DOHH2 (cell line): ENCODE results near the gene ANKRD65.
"Not testable (repeated sequence)": the region's sequence is repeated elsewhere in the genome, so short reads cannot be mapped to it uniquely, and the experiment has no call there.

Source experiments
- H3F3A ChIP-seq: fragments of 200-600 bp; sonication (generic), shearing (Covaris generic); 2 replicates; pipeline ENCODE4 v1.6.0; 2016; ENCODE audit warnings: antibody characterized with exemption, mild to moderate bottlenecking; ENCODE audit not compliant: control insufficient read depth, insufficient read depth
- H3K27ac ChIP-seq: fragments of 200-600 bp; sonication (generic); 2 replicates; pipeline ENCODE4 v1.5.1; 2014; ENCODE audit warnings: low read depth, mild to moderate bottlenecking, low read length, moderate library complexity
- H3K27me3 ChIP-seq: fragments of 200-600 bp; sonication (generic); 2 replicates; pipeline ENCODE4 v1.6.1; 2014; ENCODE audit warnings: mild to moderate bottlenecking, low read length, mixed read lengths; ENCODE audit not compliant: control insufficient read depth
- H3K36me3 ChIP-seq: fragments of 200-600 bp; sonication (generic); 2 replicates; pipeline ENCODE4 v1.6.1; 2014; ENCODE audit warnings: mild to moderate bottlenecking, low read length, moderate library complexity, mixed read lengths; ENCODE audit not compliant: control insufficient read depth
- H3K4me1 ChIP-seq: fragments of 200-600 bp; sonication (generic); 2 replicates; pipeline ENCODE4 v1.6.1; 2014; ENCODE audit warnings: mild to moderate bottlenecking, low read length, mixed read lengths; ENCODE audit not compliant: control insufficient read depth
- H3K4me2 ChIP-seq: fragments of 200-600 bp; sonication (generic); 2 replicates; pipeline ENCODE4 v1.6.0; 2014; ENCODE audit warnings: mild to moderate bottlenecking, low read length, moderate library complexity
- H3K4me3 ChIP-seq: fragments of 200-600 bp; sonication (generic); 2 replicates; pipeline ENCODE4 v1.5.1; 2014; ENCODE audit warnings: mild to moderate bottlenecking, low read length, mixed read lengths
- H3K79me2 ChIP-seq: fragments of 200-600 bp; sonication (generic); 2 replicates; pipeline ENCODE4 v1.6.1; 2014; ENCODE audit warnings: mild to moderate bottlenecking, low read length, mixed read lengths; ENCODE audit not compliant: control insufficient read depth
- H3K9me2 ChIP-seq: fragments of 200-600 bp; sonication (generic); replicated peaks from 2 replicates; pipeline ENCODE4 v1.6.1; 2014; ENCODE audit warnings: mild to moderate bottlenecking, low read length, mixed read lengths; ENCODE audit not compliant: control insufficient read depth
- H3K9me3 ChIP-seq: fragments of 200-600 bp; sonication (generic); 2 replicates; pipeline ENCODE4 v1.6.1; 2014; ENCODE audit warnings: antibody characterized with exemption, low read length, mixed read lengths; ENCODE audit not compliant: control insufficient read depth, insufficient read depth
- H4K20me1 ChIP-seq: fragments of 200-600 bp; sonication (generic); 2 replicates; pipeline ENCODE4 v1.6.0; 2014; ENCODE audit warnings: low read depth, mild to moderate bottlenecking, antibody characterized with exemption, low read length, moderate library complexity; ENCODE audit not compliant: control insufficient read depth, insufficient read depth
- CTCF ChIP-seq: fragments of 200-600 bp; sonication (generic); IDR thresholded peaks from one replicate; pipeline ENCODE4 v1.5.1; 2014; ENCODE audit warnings: antibody characterized with exemption, mild to moderate bottlenecking, low read depth, low read length; ENCODE audit not compliant: poor library complexity, severe bottlenecking
- EZH2phosphoT487 ChIP-seq: fragments of 200-600 bp; sonication (generic); IDR thresholded peaks from 2 replicates; pipeline ENCODE4 v1.6.1; 2017; ENCODE audit warnings: borderline replicate concordance, mild to moderate bottlenecking, antibody characterized with exemption, low read length, moderate library complexity, mixed read lengths

Gene ANKRD65

DNA sequence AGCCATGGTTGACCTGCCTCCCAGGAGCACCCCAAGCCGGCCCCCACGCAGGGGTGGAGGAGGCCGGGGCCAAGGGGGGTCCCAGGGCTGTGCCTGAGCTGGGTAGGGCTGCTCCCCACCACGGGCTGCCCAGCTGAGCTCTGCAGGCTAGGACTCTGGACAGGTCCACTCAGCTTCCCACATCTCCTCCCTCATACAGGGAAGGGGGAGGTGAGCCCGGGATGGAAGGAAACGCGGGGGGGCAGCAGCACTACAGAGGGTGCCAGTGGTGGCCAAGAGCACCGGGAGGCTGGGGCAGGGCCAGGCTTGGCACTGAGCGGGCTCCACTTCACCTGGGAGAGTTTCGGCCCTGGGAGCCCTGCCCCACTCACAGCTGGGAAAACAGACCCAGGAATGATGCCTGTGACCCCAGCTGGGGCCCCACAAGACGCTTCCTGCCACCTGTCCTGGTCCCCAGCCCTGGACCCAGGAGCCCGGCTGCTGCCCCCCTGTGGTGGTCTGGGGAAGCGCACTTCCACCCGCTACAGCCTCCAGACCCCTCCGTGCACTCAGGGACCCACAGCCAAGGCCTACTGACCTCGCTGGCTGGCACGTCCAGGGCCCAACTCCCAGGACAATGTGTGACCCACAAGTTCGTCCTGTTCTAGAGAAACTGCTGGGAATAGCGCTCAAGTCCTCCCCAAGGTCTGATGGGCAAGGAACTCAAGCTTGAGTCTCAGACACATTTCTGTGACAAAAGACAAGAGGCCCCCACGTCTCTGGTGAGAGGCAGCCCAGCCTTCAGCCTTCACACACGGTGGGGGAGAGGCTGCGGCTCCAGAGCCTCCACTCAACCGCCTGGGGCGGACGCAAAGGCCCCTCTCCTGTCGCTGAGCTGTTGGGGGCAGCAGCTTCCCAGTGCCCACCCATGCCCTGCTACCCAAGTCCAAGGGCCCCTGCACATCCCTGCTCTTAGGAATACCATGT, 49.0 kb downstream of the ANKRD65 start:
- peaks cover 41% of the 10 kb centered on the region for H3K79me2 ChIP-seq
- peaks cover 35% of the 10 kb centered on the region for H3K4me1 ChIP-seq
- H3K4me2 ChIP-seq, result peak overlapping the region; percentile 66
- H3K27me3 ChIP-seq, result no peaks in the 10 kb centered on the region
- peaks cover 6% of the 10 kb centered on the region; the same call in 1 of the 2 replicates for H4K20me1 ChIP-seq
- no peak for TF ChIP-seq EZH2phosphoT487
- TF ChIP-seq CTCF, result peak; percentile 98
- no peaks in the 10 kb centered on the region for H3K9me2 ChIP-seq
- peaks cover 10% of the 10 kb centered on the region for H3F3A ChIP-seq
- no peak overlapping the region for H3K27ac ChIP-seq
- H3K9me3 ChIP-seq, result peaks cover 4% of the 10 kb centered on the region
- peaks cover 46% of the 10 kb centered on the region for H3K36me3 ChIP-seq
- peak overlapping the region; percentile 41 for H3K4me3 ChIP-seq

- H3K9me2 ChIP-seq, result no peaks in the 10 kb centered on the region
- no peaks in the 10 kb centered on the region for H3K27me3 ChIP-seq
- H3K27ac ChIP-seq, result no peak overlapping the region
- H3F3A ChIP-seq, result peaks cover 4% of the 10 kb centered on the region; the same call in 1 of the 2 replicates
- TF ChIP-seq CTCF, result no peak
- H3K79me2 ChIP-seq, result peaks cover 41% of the 10 kb centered on the region
- H3K36me3 ChIP-seq, result peaks cover 40% of the 10 kb centered on the region
- peaks cover 11% of the 10 kb centered on the region for H3K9me3 ChIP-seq
- H3K4me2 ChIP-seq, result peak overlapping the region; percentile 66
- H4K20me1 ChIP-seq, result peaks cover 6% of the 10 kb centered on the region; the same call in 1 of the 2 replicates
- H3K4me1 ChIP-seq, result peaks cover 32% of the 10 kb centered on the region
- peak overlapping the region; percentile 41; the same call in 1 of the 2 replicates for H3K4me3 ChIP-seq
Measured at GRCh38 chr1:1371364-1371745, 49.7 kb downstream of the ANKRD65 start.

DNA sequence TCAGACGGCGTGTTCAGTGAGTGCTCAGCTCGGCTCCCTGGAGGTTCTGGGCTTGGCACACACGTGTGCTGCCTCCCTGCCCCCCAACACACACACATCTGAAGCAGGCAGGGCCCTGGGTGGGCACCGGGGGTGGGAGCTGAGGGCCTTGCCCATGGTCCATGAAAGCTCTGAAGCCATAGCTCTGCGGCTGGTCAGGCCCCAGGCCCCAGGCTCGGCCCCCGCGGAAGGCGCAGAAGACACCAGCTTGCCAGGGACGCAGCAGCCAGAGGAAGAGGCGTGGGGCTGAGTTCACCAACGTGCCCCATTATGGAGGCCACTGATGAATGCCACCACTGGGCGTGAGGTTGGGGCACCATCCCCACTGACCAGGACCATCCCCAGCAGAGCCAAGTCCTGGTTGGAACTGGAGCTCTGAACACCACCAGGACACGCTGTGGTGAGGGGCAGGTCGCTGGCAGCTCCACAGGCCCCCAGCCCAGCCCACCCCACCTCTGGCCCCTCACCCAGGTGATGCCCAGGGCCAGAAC, 50.2 kb downstream of the ANKRD65 start:
- H3K27me3 ChIP-seq, result no peaks in the 10 kb centered on the region
- no peak overlapping the region for H3K27ac ChIP-seq
- TF ChIP-seq EZH2phosphoT487, result no peak
- TF ChIP-seq CTCF, result no peak
- peaks cover 27% of the 10 kb centered on the region for H3K4me1 ChIP-seq
- peaks cover 6% of the 10 kb centered on the region; the same call in 1 of the 2 replicates for H4K20me1 ChIP-seq
- H3K79me2 ChIP-seq, result peaks cover 37% of the 10 kb centered on the region
- peaks cover 4% of the 10 kb centered on the region; the same call in 1 of the 2 replicates for H3F3A ChIP-seq
- peaks cover 16% of the 10 kb centered on the region for H3K9me3 ChIP-seq
- no peaks in the 10 kb centered on the region for H3K9me2 ChIP-seq
- H3K4me2 ChIP-seq, result no peak overlapping the region
- H3K36me3 ChIP-seq, result peaks cover 37% of the 10 kb centered on the region
- no peak overlapping the region for H3K4me3 ChIP-seq

- not testable (repeated sequence) for H3K4me2 ChIP-seq, H3K9me2 ChIP-seq, H3K27me3 ChIP-seq, H3F3A ChIP-seq, H3K27ac ChIP-seq, H4K20me1 ChIP-seq, H3K4me3 ChIP-seq
- H3K36me3 ChIP-seq, result peaks cover 37% of the 10 kb centered on the region
- H3K9me3 ChIP-seq, result peaks cover 18% of the 10 kb centered on the region
- peaks cover 35% of the 10 kb centered on the region for H3K79me2 ChIP-seq
- peaks cover 27% of the 10 kb centered on the region for H3K4me1 ChIP-seq
Measured at GRCh38 chr1:1370094-1370493, 51.0 kb downstream of the ANKRD65 start.
